Thyroid gland (tissue), 4 donors: ENCODE measurements around the gene PIGV.

ENCODE experiments used
- CTCF ChIP-seq, 6 experiments: fragments of 200-600 bp in 3 of 6; fragments of 450-650 bp in 3 of 6; sonication (generic) in 3 of 6; IDR thresholded peaks; one replicate each; pipeline ENCODE4 v1.5.1; 2016 to 2019; ENCODE audit warnings: antibody characterized with exemption in 6 of 6, mild to moderate bottlenecking in 2 of 6, inconsistent platforms in 1 of 6, moderate library complexity in 1 of 6
- POLR2A ChIP-seq, 2 donors: fragments of 450-650 bp; IDR thresholded peaks; one replicate each; pipeline ENCODE4 v1.6.1; 2017; ENCODE audit warnings: antibody characterized with exemption in 2 of 2, mild to moderate bottlenecking in 2 of 2, moderate library complexity in 1 of 2

DNA sequence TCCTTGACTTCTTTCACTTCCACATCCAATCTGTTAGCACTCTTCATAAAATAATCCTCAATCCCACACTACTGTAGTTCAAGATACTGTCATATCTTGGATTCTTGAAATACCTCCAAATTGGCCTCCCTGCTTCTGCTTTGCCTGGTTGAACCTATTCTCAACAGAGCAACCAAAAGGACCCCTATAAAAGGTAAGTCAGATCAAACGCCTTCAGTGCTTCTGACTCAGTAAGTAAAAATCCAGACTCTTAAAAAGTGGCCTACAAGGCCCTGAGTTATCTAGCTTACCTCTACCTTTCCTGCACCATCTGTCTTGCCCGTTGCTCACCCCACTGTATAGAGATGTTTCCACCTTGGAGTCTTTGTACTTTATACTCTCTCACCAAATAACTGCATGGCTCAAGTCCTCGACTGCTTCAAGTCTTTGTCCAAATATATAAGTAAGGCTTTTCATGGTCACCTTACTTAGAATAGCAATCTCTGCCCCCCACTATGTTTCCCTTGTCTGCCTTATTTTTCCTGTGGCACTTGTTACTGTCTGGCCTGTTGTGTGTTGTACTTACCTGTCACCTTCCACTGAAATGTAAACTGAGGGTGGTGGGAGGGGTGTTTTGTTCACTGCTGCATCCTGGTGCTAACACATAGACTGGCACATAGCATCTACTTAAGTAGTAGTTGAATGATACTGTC is 5.1 kb upstream of the PIGV start:
- TF ChIP-seq CTCF (IDR thresholded peaks at IDR 0.05) (no peak), POLR2A (IDR thresholded peaks at IDR 0.05) (no peak)
